Activated CD8-positive, alpha-beta memory T cell treated with anti-CD3 and anti-CD28 coated beads, Interleukin-2, amount 10 ng/mL, durations not matched to agents 7 days and 5 days (primary cell): ENCODE measurements around the gene KLHL11. TPM values are rescaled to one million over a fixed set of nuclear protein-coding genes. Genes with fewer than 3 reads are reported as not detected.

Experiments used
- ATAC-seq: fragments of 150-1000 bp; cut with Tn5 transposase; one replicate; pipeline ENCODE4 v1.10.0; 2021; ENCODE audit warnings: moderate library complexity
- CTCF ChIA-PET: fragments of 350-600 bp; sonication (Branson Sonifier 250); formaldehyde crosslinking; loops from one replicate; lab custom pipeline; 2021; ENCODE audit warnings: antibody characterized with exemption; lab: Charles Lee
- DNase-seq: peaks from one replicate; pipeline ENCODE4 v3.0.0-alpha.2; 2020
- H3K27ac Mint-ChIP-seq: one replicate; pipeline ENCODE4 v1.8.0; 2021; ENCODE audit warnings: mild to moderate bottlenecking, mixed read lengths
- H3K27me3 Mint-ChIP-seq: one replicate; pipeline ENCODE4 v1.8.0; 2021; ENCODE audit warnings: mixed read lengths
- H3K36me3 Mint-ChIP-seq: one replicate; pipeline ENCODE4 v1.8.0; 2021; ENCODE audit warnings: mild to moderate bottlenecking, mixed read lengths
- H3K4me1 Mint-ChIP-seq: one replicate; pipeline ENCODE4 v1.8.0; 2021; ENCODE audit warnings: mixed read lengths
- H3K4me3 Mint-ChIP-seq: one replicate; pipeline ENCODE4 v1.8.0; 2021; ENCODE audit warnings: mild to moderate bottlenecking, moderate library complexity, mixed read lengths
- H3K9me3 Mint-ChIP-seq: one replicate; pipeline ENCODE4 v1.8.0; 2022; ENCODE audit warnings: low read depth, mixed read lengths
- total RNA-seq, 2 experiments: library from RNA; stranded (reverse); gene quantifications; one replicate each; pipeline ENCODE4 v1.2.3, GENCODE V29; 2021

The KLHL11 gene
- 10 to 100 TPM; 14.4 to 16.4 TPM for total RNA-seq

GRCh38 chr17:41864836-41865595 is at the start of gene KLHL11:
KLHL11 (minus strand) TSS chr17:41865423; CDS start chr17:41865370, 53 bp downstream.
- Mint-ChIP-seq H3K4me3 (no peak within 1 kb of the TSS), H3K27me3 (no peaks in the 10 kb centered on the region), H3K9me3 (no peaks in the 10 kb centered on the region), H3K4me1 (peaks cover 30% of the 10 kb centered on the region), H3K27ac (peak within 1 kb of the TSS; percentile 81), H3K36me3 (peaks cover 20% of the 10 kb centered on the region)
- DNase-seq, result peak; percentile 92
- peak; percentile 94 for ATAC-seq
- CTCF ChIA-PET, result interaction anchor here (0.7 to 2.7 kb wide), 12 partner anchors 9 to 202 kb away, joined by 3 to 7 read pairs (median 4); no protein-coding TSS in a partner anchor

GRCh38 chr17:41915020-41915419 is 49.8 kb upstream of the KLHL11 start:
- peaks cover 42% of the 10 kb centered on the region for H3K36me3 Mint-ChIP-seq
- H3K4me1 Mint-ChIP-seq, result peaks cover 38% of the 10 kb centered on the region
- no peaks in the 10 kb centered on the region for H3K9me3 Mint-ChIP-seq
- CTCF ChIA-PET, result interaction anchor here (0.9 kb wide), 1 partner anchor 35 kb away, joined by 3 read pairs; no protein-coding TSS in a partner anchor
- no peak overlapping the region for H3K4me3 Mint-ChIP-seq
- DNase-seq (no peak), ATAC-seq (no peak)
- no peak overlapping the region for H3K27ac Mint-ChIP-seq
- no peaks in the 10 kb centered on the region for H3K27me3 Mint-ChIP-seq

- H3K4me1 Mint-ChIP-seq, result peaks cover 34% of the 10 kb centered on the region
- CTCF ChIA-PET, result no interaction called here
These were observed 49.1 kb upstream of the KLHL11 start for GRCh38 chr17:41914358-41914766.

GRCh38 chr17:41913798-41914197 is 48.6 kb upstream of the KLHL11 start:
- H3K4me3 Mint-ChIP-seq, result no peak overlapping the region
- ATAC-seq (no peak), DNase-seq (no peak)
- H3K27ac Mint-ChIP-seq, result no peak overlapping the region
- H3K36me3 Mint-ChIP-seq, result peaks cover 49% of the 10 kb centered on the region
- H3K27me3 Mint-ChIP-seq, result no peaks in the 10 kb centered on the region
- no peaks in the 10 kb centered on the region for H3K9me3 Mint-ChIP-seq
- H3K4me1 Mint-ChIP-seq, result peaks cover 31% of the 10 kb centered on the region
- CTCF ChIA-PET, result no interaction called here

More at GRCh38 chr17:41914358-41914766, 49.1 kb upstream of the KLHL11 start:
- H3K36me3 Mint-ChIP-seq, result peaks cover 48% of the 10 kb centered on the region
- ATAC-seq (no peak), DNase-seq (no peak)
- H3K27me3 Mint-ChIP-seq, result no peaks in the 10 kb centered on the region
- H3K4me3 Mint-ChIP-seq, result no peak overlapping the region
- peak overlapping the region; percentile 25 for H3K27ac Mint-ChIP-seq
- H3K9me3 Mint-ChIP-seq, result no peaks in the 10 kb centered on the region

GRCh38 chr17:41912925-41913324 is 47.7 kb upstream of the KLHL11 start:
- CTCF ChIA-PET, result no interaction called here
- no peak for ATAC-seq
- H3K27me3 Mint-ChIP-seq, result no peaks in the 10 kb centered on the region
- H3K4me3 Mint-ChIP-seq, result no peak overlapping the region
- peaks cover 52% of the 10 kb centered on the region for H3K36me3 Mint-ChIP-seq
- DNase-seq, result no peak
- no peak overlapping the region for H3K27ac Mint-ChIP-seq
- peaks cover 31% of the 10 kb centered on the region for H3K4me1 Mint-ChIP-seq
- H3K9me3 Mint-ChIP-seq, result no peaks in the 10 kb centered on the region

- Mint-ChIP-seq H3K9me3 (no peaks in the 10 kb centered on the region), H3K36me3 (peaks cover 56% of the 10 kb centered on the region)
- no peak for ATAC-seq
These were observed 45.6 kb upstream of the KLHL11 start for GRCh38 chr17:41910701-41911391.

GRCh38 chr17:41909088-41909487 is 43.9 kb upstream of the KLHL11 start:
- Mint-ChIP-seq H3K9me3 (no peaks in the 10 kb centered on the region), H3K27me3 (no peaks in the 10 kb centered on the region), H3K4me3 (no peak overlapping the region), H3K27ac (no peak overlapping the region), H3K36me3 (peaks cover 51% of the 10 kb centered on the region), H3K4me1 (no peaks in the 10 kb centered on the region)
- no peak for ATAC-seq
- CTCF ChIA-PET, result no interaction called here
- no peak for DNase-seq

More at GRCh38 chr17:41910701-41911391, 45.6 kb upstream of the KLHL11 start:
- Mint-ChIP-seq H3K27ac (no peak overlapping the region), H3K27me3 (no peaks in the 10 kb centered on the region), H3K4me1 (peaks cover 14% of the 10 kb centered on the region), H3K4me3 (no peak overlapping the region)
- DNase-seq, result no peak
- CTCF ChIA-PET, result no interaction called here

GRCh38 chr17:41907633-41908539 is 42.7 kb upstream of the KLHL11 start:
- H3K4me1 Mint-ChIP-seq, result no peaks in the 10 kb centered on the region
- H3K36me3 Mint-ChIP-seq, result peaks cover 47% of the 10 kb centered on the region
- ATAC-seq (no peak), DNase-seq (no peak)
- H3K27me3 Mint-ChIP-seq, result no peaks in the 10 kb centered on the region
- CTCF ChIA-PET, result no interaction called here
- H3K9me3 Mint-ChIP-seq, result no peaks in the 10 kb centered on the region
- no peak overlapping the region for H3K27ac Mint-ChIP-seq
- H3K4me3 Mint-ChIP-seq, result no peak overlapping the region

GRCh38 chr17:41907185-41907556 is 41.9 kb upstream of the KLHL11 start:
- Mint-ChIP-seq H3K9me3 (no peaks in the 10 kb centered on the region), H3K4me1 (no peaks in the 10 kb centered on the region), H3K27me3 (no peaks in the 10 kb centered on the region), H3K4me3 (no peak overlapping the region), H3K36me3 (peaks cover 41% of the 10 kb centered on the region), H3K27ac (no peak overlapping the region)
- no peak for DNase-seq
- ATAC-seq, result no peak
- CTCF ChIA-PET, result no interaction called here

- DNase-seq (no peak), ATAC-seq (no peak)
- H3K9me3 Mint-ChIP-seq, result no peaks in the 10 kb centered on the region
- H3K4me1 Mint-ChIP-seq, result no peaks in the 10 kb centered on the region
- H3K36me3 Mint-ChIP-seq, result peaks cover 43% of the 10 kb centered on the region
- CTCF ChIA-PET, result no interaction called here
- H3K27me3 Mint-ChIP-seq, result no peaks in the 10 kb centered on the region
- H3K27ac Mint-ChIP-seq, result no peak overlapping the region
- no peak overlapping the region for H3K4me3 Mint-ChIP-seq
These were observed 41.4 kb upstream of the KLHL11 start for GRCh38 chr17:41906465-41907184.

- Mint-ChIP-seq H3K9me3 (no peaks in the 10 kb centered on the region), H3K4me3 (no peak overlapping the region), H3K27ac (no peak overlapping the region), H3K4me1 (no peaks in the 10 kb centered on the region), H3K36me3 (peaks cover 42% of the 10 kb centered on the region), H3K27me3 (no peaks in the 10 kb centered on the region)
- DNase-seq (no peak), ATAC-seq (no peak)
- CTCF ChIA-PET, result no interaction called here
These were observed 39.9 kb upstream of the KLHL11 start for GRCh38 chr17:41905172-41905571.

- no peaks in the 10 kb centered on the region for H3K27me3 Mint-ChIP-seq
- peaks cover 37% of the 10 kb centered on the region for H3K36me3 Mint-ChIP-seq
- no peaks in the 10 kb centered on the region for H3K4me1 Mint-ChIP-seq
- CTCF ChIA-PET, result no interaction called here
- no peak overlapping the region for H3K4me3 Mint-ChIP-seq
- no peak for ATAC-seq
- DNase-seq, result no peak
- H3K27ac Mint-ChIP-seq, result no peak overlapping the region
- no peaks in the 10 kb centered on the region for H3K9me3 Mint-ChIP-seq
These were observed 39.1 kb upstream of the KLHL11 start for GRCh38 chr17:41904242-41904841.
